B cell (primary cell): ENCODE data around the gene NKTR. TPM values are rescaled to one million over a fixed set of nuclear protein-coding genes. Genes with fewer than 3 reads are reported as not detected.

ENCODE experiments used
- ATAC-seq: fragments of 200-7000 bp; cut with Tn5 transposase; one replicate; pipeline ENCODE4 v1.10.0; 2021; ENCODE audit warnings: low read depth, mild to moderate bottlenecking, moderate number of reproducible peaks, moderate library complexity
- CTCF ChIA-PET: fragments of 350-600 bp; sonication (Branson Sonifier 250); formaldehyde crosslinking; loops from one replicate; lab custom pipeline; 2021; ENCODE audit warnings: antibody characterized with exemption, inconsistent platforms; lab: Charles Lee
- POLR2A ChIA-PET: fragments of 350-600 bp; sonication (Branson Sonifier 250); formaldehyde crosslinking; loops from one replicate; lab custom pipeline; 2021; ENCODE audit warnings: antibody characterized with exemption; lab: Charles Lee
- DNase-seq: peaks from one replicate; pipeline ENCODE4 v3.0.0; 2013
- H2AFZ ChIP-seq: 2 replicates; pipeline ENCODE4 v1.6.1; 2012; ENCODE audit warnings: mild to moderate bottlenecking, low read depth, low read length; ENCODE audit not compliant: insufficient read depth, poor library complexity, severe bottlenecking
- H3K27ac ChIP-seq, 2 donors: 1 replicate in 1 of 2; 2 replicates in 1 of 2; pipeline ENCODE4 v1.5.1; 2012 to 2013; ENCODE audit warnings: low read length in 2 of 2, mild to moderate bottlenecking in 2 of 2, moderate library complexity in 1 of 2
- H3K27me3 ChIP-seq, 4 experiments: fragments of 200-600 bp in 1 of 4; sonication (generic) in 1 of 4; replicated peaks in 1 of 4; 1 replicate in 2 of 4; 2 replicates in 2 of 4; pipeline versions ENCODE4 v1.6.1 to v1.7.0; 2013 to 2016; ENCODE audit warnings: low read length in 3 of 4, mild to moderate bottlenecking in 2 of 4, mixed read lengths in 1 of 4, moderate library complexity in 1 of 4; ENCODE audit not compliant: insufficient read depth in 4 of 4, control insufficient read depth in 3 of 4; ENCODE audit errors: control extremely low read depth in 1 of 4
- H3K36me3 ChIP-seq, 2 experiments: replicated peaks in 1 of 2; 1 replicate in 1 of 2; 2 replicates in 1 of 2; pipeline versions ENCODE4 v1.6.1 to v1.7.1; 2013; ENCODE audit warnings: low read length in 1 of 2; ENCODE audit not compliant: insufficient read depth in 2 of 2, control insufficient read depth in 1 of 2; ENCODE audit errors: control extremely low read depth in 1 of 2, extremely low read depth in 1 of 2
- H3K4me1 ChIP-seq, 2 donors: fragments of 200-600 bp in 1 of 2; sonication (generic) in 1 of 2; 1 replicate in 1 of 2; 2 replicates in 1 of 2; pipeline versions ENCODE4 v1.5.1 to v1.6.1; 2013 to 2017; ENCODE audit warnings: low read length in 2 of 2; ENCODE audit not compliant: control insufficient read depth in 2 of 2, insufficient read depth in 2 of 2
- H3K4me2 ChIP-seq: replicated peaks from 2 replicates; pipeline ENCODE3; 2012; ENCODE audit warnings: mild to moderate bottlenecking, low read depth, low read length; ENCODE audit not compliant: poor library complexity, severe bottlenecking
- H3K4me3 ChIP-seq, 5 experiments: fragments of 200-600 bp in 1 of 5; sonication (generic) in 1 of 5; 1 replicate in 3 of 5; 2 replicates in 2 of 5; pipeline versions ENCODE4 v1.5.1 to v1.7.0; 2011 to 2016; ENCODE audit warnings: low read length in 4 of 5, mild to moderate bottlenecking in 4 of 5, low read depth in 2 of 5, control low read depth in 1 of 5, moderate library complexity in 1 of 5; ENCODE audit not compliant: insufficient read depth in 1 of 5; ENCODE audit errors: control extremely low read depth in 1 of 5, extremely low read depth in 1 of 5
- H3K79me2 ChIP-seq: fragments of 200-600 bp; sonication (generic); one replicate; pipeline ENCODE4 v1.6.0; 2016; ENCODE audit warnings: low read length; ENCODE audit not compliant: control insufficient read depth, insufficient read depth
- H3K9ac ChIP-seq: fragments of 200-600 bp; sonication (generic); 2 replicates; pipeline ENCODE4 v1.6.1; 2017; ENCODE audit warnings: mild to moderate bottlenecking, low read length, moderate library complexity
- H3K9me3 ChIP-seq, 3 donors: one replicate each; pipeline versions ENCODE4 v1.6.1 to v1.7.1; 2013; ENCODE audit warnings: low read length in 2 of 3; ENCODE audit not compliant: control insufficient read depth in 2 of 3, insufficient read depth in 1 of 3; ENCODE audit errors: control extremely low read depth in 1 of 3
- H4K20me1 ChIP-seq: 2 replicates; pipeline ENCODE4 v1.6.0; 2012; ENCODE audit warnings: mild to moderate bottlenecking, low read length; ENCODE audit not compliant: insufficient read depth, control insufficient read depth, poor library complexity, severe bottlenecking
- H3K27ac Mint-ChIP-seq: one replicate; pipeline ENCODE4 v1.8.0; 2021; ENCODE audit warnings: mixed read lengths
- H3K27me3 Mint-ChIP-seq: one replicate; pipeline ENCODE4 v1.8.0; 2021; ENCODE audit warnings: mixed read lengths
- H3K4me1 Mint-ChIP-seq: one replicate; pipeline ENCODE4 v1.8.0; 2021; ENCODE audit warnings: mixed read lengths
- H3K4me3 Mint-ChIP-seq: one replicate; pipeline ENCODE4 v1.8.0; 2021; ENCODE audit warnings: mixed read lengths
- H3K9me3 Mint-ChIP-seq: one replicate; pipeline ENCODE4 v1.8.0; 2022; ENCODE audit warnings: mixed read lengths; ENCODE audit not compliant: insufficient read depth
- EZH2 ChIP-seq: IDR thresholded peaks from 2 replicates; pipeline ENCODE4 v1.6.1; 2012; ENCODE audit warnings: borderline replicate concordance, low read depth, mild to moderate bottlenecking, moderate library complexity, low read length; ENCODE audit not compliant: insufficient read depth, poor library complexity, severe bottlenecking
- WGBS: methylation state at CpG from one replicate; pipeline ENCODE4 v1.1.5; 2013; ENCODE audit warnings: missing lambda C conversion rate; ENCODE audit not compliant: insufficient coverage; 5-methylcytosine and 5-hydroxymethylcytosine counted together
- intact Hi-C: fragments of 100-400 bp; cut with micrococcal nuclease; formaldehyde crosslinking; loops from one replicate; pipeline ENCODE4 v1.10.0; 2022
- polyA plus RNA-seq: library from polyadenylated mRNA; depleted of rRNA; stranded (reverse); fragments of >200 nt; gene quantifications from 2 replicates; pipeline ENCODE4 v1.2.3, GENCODE V29; 2012
- total RNA-seq, 2 donors: library from RNA; stranded (reverse); fragments of 120-200 nt in 1 of 2; gene quantifications; 1 replicate in 1 of 2; 2 replicates in 1 of 2; pipeline versions ENCODE4 v1.2.3 to v1.2.4, GENCODE V29; 2013 to 2022
- TF ChIP-seq, protein P1 (sequence below): fragments of 200-600 bp; IDR thresholded peaks from one replicate; pipeline ENCODE4 v1.8.0; 2022; ENCODE audit warnings: antibody characterized with exemption, mild to moderate bottlenecking

Gene NKTR
- total and polyA plus RNA-seq, 2 donors (not counting 1 experiment from before 2014, with no cell fraction given), result 58.0 to 227 TPM

GRCh38 chr3:42670051-42670576 is 69.6 kb downstream of the NKTR start:
- WGBS, result 88% methylated on average over 6 of the region's 7 CpGs
- CTCF ChIA-PET, result no interaction called here

GRCh38 chr3:42670670-42671069 is 70.2 kb downstream of the NKTR start:
- Histone ChIP-seq H3K36me3 (no peaks in the 10 kb centered on the region), H3K27ac (no peak overlapping the region), H3K4me2 (no peak overlapping the region), H3K9ac (no peak overlapping the region), H3K4me3 (no peak overlapping the region), H3K27me3 (no peaks in the 10 kb centered on the region), H2AFZ (no peak overlapping the region), H3K79me2 (no peaks in the 10 kb centered on the region), H3K4me1 (no peaks in the 10 kb centered on the region), H3K9me3 (peaks cover 0 to 12% (median 1%) of the 10 kb centered on the region in 3 donors), H4K20me1 (no peaks in the 10 kb centered on the region)
- Mint-ChIP-seq H3K27ac (no peak overlapping the region), H3K4me1 (peaks cover 1% of the 10 kb centered on the region), H3K9me3 (no peaks in the 10 kb centered on the region), H3K27me3 (no peaks in the 10 kb centered on the region), H3K4me3 (no peak overlapping the region)
- ATAC-seq (no peak), DNase-seq (no peak)
- no CpG with 5 or more reads among the region's 1 CpG for WGBS
- CTCF ChIA-PET, result no interaction called here
- TF ChIP-seq EZH2, result no peak
- TF ChIP-seq, protein P1, sequence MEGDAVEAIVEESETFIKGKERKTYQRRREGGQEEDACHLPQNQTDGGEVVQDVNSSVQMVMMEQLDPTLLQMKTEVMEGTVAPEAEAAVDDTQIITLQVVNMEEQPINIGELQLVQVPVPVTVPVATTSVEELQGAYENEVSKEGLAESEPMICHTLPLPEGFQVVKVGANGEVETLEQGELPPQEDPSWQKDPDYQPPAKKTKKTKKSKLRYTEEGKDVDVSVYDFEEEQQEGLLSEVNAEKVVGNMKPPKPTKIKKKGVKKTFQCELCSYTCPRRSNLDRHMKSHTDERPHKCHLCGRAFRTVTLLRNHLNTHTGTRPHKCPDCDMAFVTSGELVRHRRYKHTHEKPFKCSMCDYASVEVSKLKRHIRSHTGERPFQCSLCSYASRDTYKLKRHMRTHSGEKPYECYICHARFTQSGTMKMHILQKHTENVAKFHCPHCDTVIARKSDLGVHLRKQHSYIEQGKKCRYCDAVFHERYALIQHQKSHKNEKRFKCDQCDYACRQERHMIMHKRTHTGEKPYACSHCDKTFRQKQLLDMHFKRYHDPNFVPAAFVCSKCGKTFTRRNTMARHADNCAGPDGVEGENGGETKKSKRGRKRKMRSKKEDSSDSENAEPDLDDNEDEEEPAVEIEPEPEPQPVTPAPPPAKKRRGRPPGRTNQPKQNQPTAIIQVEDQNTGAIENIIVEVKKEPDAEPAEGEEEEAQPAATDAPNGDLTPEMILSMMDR, result no peak
- POLR2A ChIA-PET, result no interaction called here
- intact Hi-C loops, result no loop called here

More at GRCh38 chr3:42670051-42670576, 69.6 kb downstream of the NKTR start:
- intact Hi-C loops, result no loop called here
- no peak overlapping the region for H3K9ac ChIP-seq
- no peak overlapping the region for H3K4me3 ChIP-seq
- no peaks in the 10 kb centered on the region for H3K36me3 ChIP-seq
- no peak for TF ChIP-seq EZH2
- TF ChIP-seq, protein P1, result no peak
- H3K27ac ChIP-seq, result no peak overlapping the region
- ATAC-seq (no peak), DNase-seq (no peak)
- no peaks in the 10 kb centered on the region for H3K4me1 ChIP-seq
- H3K79me2 ChIP-seq, result no peaks in the 10 kb centered on the region
- H3K4me1 Mint-ChIP-seq, result peaks cover 1% of the 10 kb centered on the region
- H3K27me3 ChIP-seq, result no peaks in the 10 kb centered on the region
- POLR2A ChIA-PET, result no interaction called here
- no peaks in the 10 kb centered on the region for H3K27me3 Mint-ChIP-seq
- peaks cover 0 to 12% (median 1%) of the 10 kb centered on the region in 3 donors for H3K9me3 ChIP-seq
- H3K4me3 Mint-ChIP-seq, result no peak overlapping the region
- no peaks in the 10 kb centered on the region for H3K9me3 Mint-ChIP-seq
- H4K20me1 ChIP-seq, result no peaks in the 10 kb centered on the region
- no peak overlapping the region for H3K4me2 ChIP-seq
- no peak overlapping the region for H3K27ac Mint-ChIP-seq
- no peak overlapping the region for H2AFZ ChIP-seq
